Liver (tissue), 9 donors: ENCODE data around the gene YIPF1. TPM values are rescaled to one million over a fixed set of nuclear protein-coding genes. Genes with fewer than 3 reads are reported as not detected.
"Not testable (repeated sequence)": the region's sequence is repeated elsewhere in the genome, so short reads cannot be mapped to it uniquely, and the experiment has no call there.

Source experiments
- DNase-seq: peaks from one replicate; pipeline ENCODE4 v3.0.0-alpha.2; 2017; ENCODE audit warnings: low spot score
- H3K27ac ChIP-seq, 2 donors: one replicate each; pipeline ENCODE4 v1.7.0; 2013; ENCODE audit warnings: inconsistent platforms in 2 of 2, low read length in 2 of 2, control low read depth in 1 of 2, low read depth in 1 of 2, mild to moderate bottlenecking in 1 of 2
- H3K27me3 ChIP-seq, 4 donors: one replicate each; pipeline versions ENCODE4 v1.6.1 to v1.7.0; 2013; ENCODE audit warnings: low read length in 3 of 4, inconsistent platforms in 1 of 4, mild to moderate bottlenecking in 1 of 4, moderate library complexity in 1 of 4; ENCODE audit not compliant: control insufficient read depth in 4 of 4, insufficient read depth in 4 of 4
- H3K36me3 ChIP-seq, 4 donors: one replicate each; pipeline versions ENCODE4 v1.6.1 to v1.7.0; 2013; ENCODE audit warnings: low read length in 3 of 4, mild to moderate bottlenecking in 3 of 4, low read depth in 1 of 4, moderate library complexity in 1 of 4; ENCODE audit not compliant: control insufficient read depth in 4 of 4, insufficient read depth in 3 of 4
- H3K4me1 ChIP-seq, 4 donors: one replicate each; pipeline versions ENCODE4 v1.6.1 to v1.7.0; 2013; ENCODE audit warnings: low read length in 3 of 4, mild to moderate bottlenecking in 3 of 4, moderate library complexity in 1 of 4; ENCODE audit not compliant: control insufficient read depth in 4 of 4, insufficient read depth in 4 of 4
- H3K4me3 ChIP-seq, 3 donors: one replicate each; pipeline versions ENCODE4 v1.6.1 to v1.7.0; 2013; ENCODE audit warnings: low read length in 3 of 3, control low read depth in 1 of 3, low read depth in 1 of 3, mild to moderate bottlenecking in 1 of 3
- H3K9ac ChIP-seq, 2 donors: one replicate each; pipeline ENCODE4 v1.7.0; 2013; ENCODE audit warnings: low read length in 2 of 2, mild to moderate bottlenecking in 2 of 2, moderate library complexity in 2 of 2, control low read depth in 1 of 2, low read depth in 1 of 2
- H3K9me3 ChIP-seq, 4 donors: one replicate each; pipeline versions ENCODE4 v1.6.1 to v1.7.0; 2013; ENCODE audit warnings: low read length in 3 of 4; ENCODE audit not compliant: control insufficient read depth in 4 of 4
- EGR1 ChIP-seq, 2 donors: IDR thresholded peaks; 2 replicates each; pipeline ENCODE4 v1.6.1; 2016 to 2018; ENCODE audit warnings: antibody characterized with exemption in 2 of 2, low read depth in 2 of 2
- FOXA1 ChIP-seq: IDR thresholded peaks from 2 replicates; pipeline ENCODE4 v1.6.1; 2016; ENCODE audit warnings: antibody characterized with exemption
- FOXA2 ChIP-seq: IDR thresholded peaks from 2 replicates; pipeline ENCODE4 v1.6.1; 2016; ENCODE audit warnings: antibody characterized with exemption
- GABPA ChIP-seq, 2 donors: IDR thresholded peaks in 1 of 2; conservative IDR thresholded peaks in 1 of 2; 2 replicates each; pipeline ENCODE4 v1.6.1; 2016; ENCODE audit warnings: antibody characterized with exemption in 2 of 2, mild to moderate bottlenecking in 1 of 2, moderate library complexity in 1 of 2
- HNF4A ChIP-seq, 2 donors: conservative IDR thresholded peaks; 2 replicates each; pipeline ENCODE4 v1.6.1; 2016; ENCODE audit warnings: antibody characterized with exemption in 2 of 2, mild to moderate bottlenecking in 2 of 2
- JUND ChIP-seq, 2 donors: IDR thresholded peaks; 2 replicates each; pipeline ENCODE4 v1.6.1; 2016; ENCODE audit warnings: antibody characterized with exemption in 2 of 2
- NR2F2 ChIP-seq: IDR thresholded peaks from 2 replicates; pipeline ENCODE4 v1.6.1; 2016; ENCODE audit warnings: antibody characterized with exemption
- RAD21 ChIP-seq, 2 donors: IDR thresholded peaks; 2 replicates each; pipeline ENCODE4 v1.6.1; 2016; ENCODE audit warnings: antibody characterized with exemption in 2 of 2, mild to moderate bottlenecking in 2 of 2
- RXRA ChIP-seq, 2 donors: IDR thresholded peaks; 2 replicates each; pipeline ENCODE4 v1.6.1; 2017 to 2018; ENCODE audit warnings: antibody characterized with exemption in 2 of 2, mild to moderate bottlenecking in 1 of 2
- SP1 ChIP-seq: IDR thresholded peaks from 2 replicates; pipeline ENCODE4 v1.6.1; 2018; ENCODE audit warnings: antibody characterized with exemption, mild to moderate bottlenecking
- YY1 ChIP-seq: IDR thresholded peaks from 2 replicates; pipeline ENCODE4 v1.6.1; 2016; ENCODE audit warnings: antibody characterized with exemption, mild to moderate bottlenecking
- WGBS: extraction: QIAGEN DNeasy Blood & Tissue Kit; methylation state at CpG from one replicate; pipeline ENCODE4 v1.1.7; 2013; 5-methylcytosine and 5-hydroxymethylcytosine counted together
- polyA plus RNA-seq, 2 donors: library from polyadenylated mRNA; stranded (reverse) in 1 of 2; unstranded in 1 of 2; fragments of 200-250 nt in 1 of 2; fragments of >200 nt in 1 of 2; fragmentation: Nextera tagmentation in 1 of 2; extraction: Ambion mirVana in 1 of 2; gene quantifications; one replicate each; pipeline versions ENCODE4 v1.2.1 to v1.2.3, GENCODE V29; 2013 to 2015
- total RNA-seq, 2 donors: library from RNA; depleted of rRNA; stranded (reverse); fragments of >200 nt; gene quantifications; one replicate each; pipeline ENCODE4 v1.2.3, GENCODE V29; 2014
- TF ChIP-seq, protein P1 (sequence below): fragments of 150-350 bp; IDR thresholded peaks from 2 replicates; pipeline ENCODE4 v1.5.1; 2017; ENCODE audit warnings: improper control_type of control experiment, low read depth, low read length; ENCODE audit not compliant: missing input control
- TF ChIP-seq, protein P2 (sequence below): IDR thresholded peaks from 2 replicates; pipeline ENCODE4 v1.6.1; 2016; ENCODE audit warnings: antibody characterized with exemption
- donor health status: healthy.
- donor health status: healthy.
- donor health status: healthy.
- donor health status: healthy.
- donor health status: healthy.

Gene YIPF1
- total and polyA plus RNA-seq, 4 donors, result 19.9 to 29.6 (median 28.1) TPM

DNA sequence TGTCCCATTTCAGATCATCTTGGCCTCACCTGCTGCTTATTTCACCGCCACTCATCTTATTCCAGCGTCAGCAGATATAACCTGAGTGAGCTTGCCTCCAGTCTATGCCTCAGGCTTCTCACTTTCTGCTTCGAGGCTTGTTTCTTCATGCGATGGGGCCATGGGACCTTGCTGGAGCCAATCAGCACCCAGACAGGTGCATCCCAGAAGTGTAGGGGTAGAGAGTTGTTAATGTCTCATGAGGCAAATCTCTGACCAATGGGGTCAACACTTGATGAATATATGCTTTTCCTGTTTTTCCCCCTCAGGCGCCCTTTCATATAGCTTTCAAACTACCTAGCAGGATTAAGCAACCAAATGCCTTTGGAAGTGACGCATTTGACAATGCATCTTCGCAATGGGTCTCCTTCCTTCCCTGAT, 935 bp upstream of the YIPF1 start:
- no peak for DNase-seq
- H3K4me3 ChIP-seq, result peak overlapping the region in 1 of 3 donors; percentile 82
- H3K9ac ChIP-seq, result no peak overlapping the region
- no peaks in the 10 kb centered on the region for H3K9me3 ChIP-seq
- peaks cover 0 to 7% (median 2%) of the 10 kb centered on the region in 4 donors for H3K36me3 ChIP-seq
- peaks cover 2 to 29% (median 22%) of the 10 kb centered on the region in 4 donors for H3K4me1 ChIP-seq
- no peaks in the 10 kb centered on the region for H3K27me3 ChIP-seq
- no peak for TF ChIP-seq FOXA1
- no peak for TF ChIP-seq GABPA (IDR thresholded peaks at IDR 0.05 in 1 of 2, conservative IDR thresholded peaks at IDR 0.05 in 1 of 2)
- TF ChIP-seq EGR1 (IDR thresholded peaks at IDR 0.05; ENCODE audit: low read depth in 2 of 2), result no peak
- peak overlapping the region; percentile 85 to 90 for H3K27ac ChIP-seq
- 87% methylated on average over 7 of the region's 7 CpGs for WGBS

DNA sequence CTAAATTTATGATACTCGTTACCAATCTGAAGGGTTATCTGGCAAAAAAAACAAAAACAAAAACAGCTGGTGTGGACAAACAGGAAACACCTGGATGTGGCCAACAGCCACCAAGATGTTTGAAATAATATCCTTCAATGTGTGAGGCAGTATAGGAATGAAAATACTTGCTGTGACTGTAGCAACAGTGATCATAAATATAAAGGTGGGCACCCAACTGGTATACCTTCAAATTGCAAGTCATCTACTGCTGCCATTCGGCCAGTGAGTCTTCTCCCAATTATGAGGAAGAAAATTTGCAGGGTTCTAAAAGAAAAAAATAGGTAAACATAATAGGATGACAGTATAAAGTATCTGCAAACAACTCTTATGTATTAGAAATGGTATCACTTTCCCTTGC, 916 bp downstream of the YIPF1 start:
- peak overlapping the region in 1 of 2 donors; percentile 68 for H3K9ac ChIP-seq

DNA sequence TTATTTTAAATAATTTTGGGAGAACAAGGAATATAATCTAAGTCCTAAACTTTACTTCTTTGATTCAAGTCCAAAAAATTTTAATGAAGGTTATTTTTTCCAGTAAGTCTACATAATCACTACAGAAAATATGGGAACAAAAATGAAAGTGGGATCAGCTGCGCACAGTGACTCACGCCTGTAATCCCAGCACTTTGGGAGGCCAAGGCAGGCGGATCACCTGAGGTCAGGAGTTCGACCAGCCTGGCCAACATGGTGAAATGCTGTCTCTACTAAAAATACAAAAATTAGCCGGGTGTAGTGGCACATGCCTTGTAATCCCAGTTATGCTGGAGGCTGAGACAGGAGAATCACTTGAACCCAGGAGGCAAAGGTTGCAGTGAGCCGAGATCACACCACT, 6.0 kb downstream of the YIPF1 start:
- H3K4me3 ChIP-seq, H3K9me3 ChIP-seq, DNase-seq, H3K27me3 ChIP-seq: not testable (repeated sequence)
- Histone ChIP-seq H3K4me1 (peaks cover 3 to 34% (median 20%) of the 10 kb centered on the region in 4 donors), H3K27ac (peak overlapping the region; percentile 31 to 79), H3K9ac (peak overlapping the region in 1 of 2 donors; percentile 53), H3K36me3 (peaks cover 0 to 14% (median 6%) of the 10 kb centered on the region in 4 donors)
- WGBS, result 42% methylated on average over 6 of the region's 6 CpGs
- peak; percentile 25 to 52 for TF ChIP-seq HNF4A (conservative IDR thresholded peaks at IDR 0.05)
- TF ChIP-seq SP1, result peak; percentile 14
- TF ChIP-seq RAD21 (IDR thresholded peaks at IDR 0.05), result peak in 1 of 2 donors; percentile 20
- TF ChIP-seq JUND (IDR thresholded peaks at IDR 0.05), result peak; percentile 37 to 85
- peak; percentile 37 for TF ChIP-seq YY1
- TF ChIP-seq RXRA (IDR thresholded peaks at IDR 0.05), result peak; percentile 77

More for the DNA sequence above, 916 bp downstream of the YIPF1 start:
- Histone ChIP-seq H3K27me3 (no peaks in the 10 kb centered on the region), H3K9me3 (no peaks in the 10 kb centered on the region), H3K4me1 (peaks cover 4 to 43% (median 34%) of the 10 kb centered on the region in 4 donors), H3K36me3 (peaks cover 0 to 7% (median 2%) of the 10 kb centered on the region in 4 donors), H3K27ac (peak overlapping the region; percentile 45 to 90), H3K4me3 (peak overlapping the region in 1 of 3 donors; percentile 88)
- no peak for TF ChIP-seq FOXA2
- TF ChIP-seq, protein P1, sequence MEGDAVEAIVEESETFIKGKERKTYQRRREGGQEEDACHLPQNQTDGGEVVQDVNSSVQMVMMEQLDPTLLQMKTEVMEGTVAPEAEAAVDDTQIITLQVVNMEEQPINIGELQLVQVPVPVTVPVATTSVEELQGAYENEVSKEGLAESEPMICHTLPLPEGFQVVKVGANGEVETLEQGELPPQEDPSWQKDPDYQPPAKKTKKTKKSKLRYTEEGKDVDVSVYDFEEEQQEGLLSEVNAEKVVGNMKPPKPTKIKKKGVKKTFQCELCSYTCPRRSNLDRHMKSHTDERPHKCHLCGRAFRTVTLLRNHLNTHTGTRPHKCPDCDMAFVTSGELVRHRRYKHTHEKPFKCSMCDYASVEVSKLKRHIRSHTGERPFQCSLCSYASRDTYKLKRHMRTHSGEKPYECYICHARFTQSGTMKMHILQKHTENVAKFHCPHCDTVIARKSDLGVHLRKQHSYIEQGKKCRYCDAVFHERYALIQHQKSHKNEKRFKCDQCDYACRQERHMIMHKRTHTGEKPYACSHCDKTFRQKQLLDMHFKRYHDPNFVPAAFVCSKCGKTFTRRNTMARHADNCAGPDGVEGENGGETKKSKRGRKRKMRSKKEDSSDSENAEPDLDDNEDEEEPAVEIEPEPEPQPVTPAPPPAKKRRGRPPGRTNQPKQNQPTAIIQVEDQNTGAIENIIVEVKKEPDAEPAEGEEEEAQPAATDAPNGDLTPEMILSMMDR, result no peak
- TF ChIP-seq SP1, result no peak
- TF ChIP-seq, protein P2, sequence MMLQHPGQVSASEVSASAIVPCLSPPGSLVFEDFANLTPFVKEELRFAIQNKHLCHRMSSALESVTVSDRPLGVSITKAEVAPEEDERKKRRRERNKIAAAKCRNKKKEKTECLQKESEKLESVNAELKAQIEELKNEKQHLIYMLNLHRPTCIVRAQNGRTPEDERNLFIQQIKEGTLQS, result no peak
- no peak for TF ChIP-seq NR2F2
- no peak for TF ChIP-seq GABPA (IDR thresholded peaks at IDR 0.05 in 1 of 2, conservative IDR thresholded peaks at IDR 0.05 in 1 of 2)
- 51% methylated on average over 2 of the region's 2 CpGs for WGBS
- no peak for DNase-seq

DNA sequence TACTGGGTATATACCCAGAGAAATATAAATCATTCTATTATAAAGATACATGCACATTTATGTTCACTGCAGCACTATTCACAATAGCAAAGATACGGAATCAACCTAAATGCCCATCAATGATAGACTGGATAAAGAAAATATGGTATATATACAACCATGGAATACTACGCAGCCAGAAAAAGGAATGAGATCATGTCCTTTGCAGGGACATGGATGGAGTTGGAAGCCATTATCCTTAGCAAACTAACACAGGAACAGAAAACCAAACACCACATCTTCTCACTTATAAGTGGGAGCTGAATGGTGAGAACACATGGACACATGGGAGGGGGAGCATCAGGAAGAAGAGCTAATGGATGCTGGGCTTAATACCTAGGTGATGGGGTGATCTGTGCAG, 7.7 kb downstream of the YIPF1 start:
- not testable (repeated sequence) for H3K4me3 ChIP-seq, DNase-seq, H3K27me3 ChIP-seq, H3K9me3 ChIP-seq, H3K9ac ChIP-seq, H3K27ac ChIP-seq
- H3K36me3 ChIP-seq, result peaks cover 2 to 21% (median 6%) of the 10 kb centered on the region in 4 donors
- peaks cover 3 to 30% (median 20%) of the 10 kb centered on the region in 4 donors for H3K4me1 ChIP-seq
- WGBS, result 99% methylated on average over 2 of the region's 2 CpGs
